ENCODE results near the gene SKP1.
"Not testable (repeated sequence)": the region's sequence is repeated elsewhere in the genome, so short reads cannot be mapped to it uniquely, and the experiment has no call there.

SKP1 gene

GRCh38 chr5:134176511-134177368 is at the start of gene SKP1:
TSS of gene SKP1 (minus strand) at chr5:134176950. CDS start at chr5:134174022, 2,928 bp downstream.
- in situ Hi-C loops (cut with MboI; ENCODE audit: low sequenced_read_pairs) = loop anchor here (25.0 kb wide), 1 partner anchor 111 kb away; no protein-coding TSS in a partner anchor

GRCh38 chr5:134225780-134226440 is 49.2 kb upstream of the SKP1 start, which contains the start of gene PPP2CA:
TSS of gene PPP2CA (minus strand) at chr5:134226073. CDS start at chr5:134225861, 212 bp downstream.
- in situ Hi-C loops (cut with MboI; ENCODE audit: low sequenced_read_pairs) = no loop called here

- in situ Hi-C loops (cut with MboI; ENCODE audit: low sequenced_read_pairs) = no loop called here
Measured at GRCh38 chr5:134224888-134225779, 48.4 kb upstream of the SKP1 start.

GRCh38 chr5:134223406-134224248 is 46.9 kb upstream of the SKP1 start:
- in situ Hi-C loops (cut with MboI; ENCODE audit: low sequenced_read_pairs) = no loop called here

- in situ Hi-C loops (cut with MboI; ENCODE audit: low sequenced_read_pairs) = not testable (repeated sequence)
Measured at GRCh38 chr5:134221690-134222089, 44.9 kb upstream of the SKP1 start.

GRCh38 chr5:134215757-134216156 is 39.0 kb upstream of the SKP1 start:
- in situ Hi-C loops (cut with MboI; ENCODE audit: low sequenced_read_pairs) = no loop called here

- in situ Hi-C loops (cut with MboI; ENCODE audit: low sequenced_read_pairs) = not testable (repeated sequence)
Measured at GRCh38 chr5:134211263-134212031, 34.7 kb upstream of the SKP1 start.

- in situ Hi-C loops (cut with MboI; ENCODE audit: low sequenced_read_pairs) = no loop called here
Measured at GRCh38 chr5:134209477-134210245, 32.9 kb upstream of the SKP1 start.

- in situ Hi-C loops (cut with MboI; ENCODE audit: low sequenced_read_pairs) = no loop called here
Measured at GRCh38 chr5:134207696-134208095, 30.9 kb upstream of the SKP1 start.

GRCh38 chr5:134206627-134207160 is 29.9 kb upstream of the SKP1 start:
- in situ Hi-C loops (cut with MboI; ENCODE audit: low sequenced_read_pairs) = no loop called here

GRCh38 chr5:134204575-134204974 is 27.8 kb upstream of the SKP1 start:
- in situ Hi-C loops (cut with MboI; ENCODE audit: low sequenced_read_pairs) = no loop called here

GRCh38 chr5:134203630-134204029 is 26.9 kb upstream of the SKP1 start:
- in situ Hi-C loops (cut with MboI; ENCODE audit: low sequenced_read_pairs) = no loop called here

- in situ Hi-C loops (cut with MboI; ENCODE audit: low sequenced_read_pairs) = loop anchor here (25.0 kb wide), 1 partner anchor 92 kb away; no protein-coding TSS in a partner anchor
Measured at GRCh38 chr5:134195666-134196065, 18.9 kb upstream of the SKP1 start.

GRCh38 chr5:134189031-134189430 is 12.3 kb upstream of the SKP1 start:
- in situ Hi-C loops (cut with MboI; ENCODE audit: low sequenced_read_pairs) = loop anchor here (25.0 kb wide), 1 partner anchor 98 kb away; no protein-coding TSS in a partner anchor

- in situ Hi-C loops (cut with MboI; ENCODE audit: low sequenced_read_pairs) = loop anchor here (25.0 kb wide), 1 partner anchor 99 kb away; no protein-coding TSS in a partner anchor
Measured at GRCh38 chr5:134188092-134188491, 11.3 kb upstream of the SKP1 start.

- in situ Hi-C loops (cut with MboI; ENCODE audit: low sequenced_read_pairs) = loop anchor here (25.0 kb wide), 1 partner anchor 103 kb away; no protein-coding TSS in a partner anchor
Measured at GRCh38 chr5:134184155-134185135, 7.7 kb upstream of the SKP1 start.

- in situ Hi-C loops (cut with MboI; ENCODE audit: low sequenced_read_pairs) = loop anchor here (25.0 kb wide), 1 partner anchor 104 kb away; no protein-coding TSS in a partner anchor
Measured at GRCh38 chr5:134183481-134183880, 6.7 kb upstream of the SKP1 start.

Measured in HL-60/S4 treated with phorbol 12-myristate 13-acetate at 8.2 ng/mL for 4 days and 3 days (cell line).